Cardiac muscle cell (in vitro differentiated cells and primary cell): ENCODE results near the gene IFI35. TPM values are rescaled to one million over a fixed set of nuclear protein-coding genes. Genes with fewer than 3 reads are reported as not detected.

ENCODE experiments used
- DNase-seq, 2 donors: peaks; one replicate each; pipeline versions ENCODE4 v3.0.0 to v3.0.0-alpha.2; 2010 to 2017; ENCODE audit warnings: low read depth in 1 of 2, low spot score in 1 of 2
- H3K27ac ChIP-seq: fragments of 200-600 bp; sonication (generic); 2 replicates; pipeline ENCODE4 v1.5.1; 2016
- H3K27me3 ChIP-seq: fragments of 200-600 bp; sonication (generic); 2 replicates; pipeline ENCODE4 v1.6.0; 2016; ENCODE audit warnings: control low read depth
- H3K36me3 ChIP-seq: fragments of 200-600 bp; sonication (generic); 2 replicates; pipeline ENCODE4 v1.5.1; 2016; ENCODE audit warnings: control low read depth
- H3K4me1 ChIP-seq: fragments of 200-600 bp; sonication (generic); 2 replicates; pipeline ENCODE4 v1.8.1; 2017; ENCODE audit warnings: low read depth, mild to moderate bottlenecking, mixed run types
- H3K4me3 ChIP-seq: fragments of 200-600 bp; sonication (generic); 2 replicates; pipeline ENCODE4 v1.5.1; 2016; ENCODE audit warnings: mild to moderate bottlenecking
- H3K9me3 ChIP-seq: fragments of 200-600 bp; sonication (generic); 2 replicates; pipeline ENCODE4 v1.5.1; 2017; ENCODE audit warnings: low read depth, mild to moderate bottlenecking, control low read depth
- CTCF ChIP-seq: IDR thresholded peaks from 2 replicates; pipeline ENCODE4 v1.5.1; 2012; ENCODE audit warnings: low read depth, mild to moderate bottlenecking, low read length
- polyA plus RNA-seq: library from polyadenylated mRNA; unstranded; fragments of >200 nt; fragmentation: Nextera tagmentation; extraction: Ambion mirVana; gene quantifications from 2 replicates; pipeline ENCODE4 v1.2.1, GENCODE V29; 2016
- total RNA-seq: library from RNA; depleted of rRNA; stranded (reverse); fragments of >200 nt; gene quantifications from 2 replicates; pipeline ENCODE4 v1.2.3, GENCODE V29; 2016

IFI35 gene
- total and polyA plus RNA-seq, 2 experiments from 2014 or later, result 6.8 to 8.7 TPM

DNA sequence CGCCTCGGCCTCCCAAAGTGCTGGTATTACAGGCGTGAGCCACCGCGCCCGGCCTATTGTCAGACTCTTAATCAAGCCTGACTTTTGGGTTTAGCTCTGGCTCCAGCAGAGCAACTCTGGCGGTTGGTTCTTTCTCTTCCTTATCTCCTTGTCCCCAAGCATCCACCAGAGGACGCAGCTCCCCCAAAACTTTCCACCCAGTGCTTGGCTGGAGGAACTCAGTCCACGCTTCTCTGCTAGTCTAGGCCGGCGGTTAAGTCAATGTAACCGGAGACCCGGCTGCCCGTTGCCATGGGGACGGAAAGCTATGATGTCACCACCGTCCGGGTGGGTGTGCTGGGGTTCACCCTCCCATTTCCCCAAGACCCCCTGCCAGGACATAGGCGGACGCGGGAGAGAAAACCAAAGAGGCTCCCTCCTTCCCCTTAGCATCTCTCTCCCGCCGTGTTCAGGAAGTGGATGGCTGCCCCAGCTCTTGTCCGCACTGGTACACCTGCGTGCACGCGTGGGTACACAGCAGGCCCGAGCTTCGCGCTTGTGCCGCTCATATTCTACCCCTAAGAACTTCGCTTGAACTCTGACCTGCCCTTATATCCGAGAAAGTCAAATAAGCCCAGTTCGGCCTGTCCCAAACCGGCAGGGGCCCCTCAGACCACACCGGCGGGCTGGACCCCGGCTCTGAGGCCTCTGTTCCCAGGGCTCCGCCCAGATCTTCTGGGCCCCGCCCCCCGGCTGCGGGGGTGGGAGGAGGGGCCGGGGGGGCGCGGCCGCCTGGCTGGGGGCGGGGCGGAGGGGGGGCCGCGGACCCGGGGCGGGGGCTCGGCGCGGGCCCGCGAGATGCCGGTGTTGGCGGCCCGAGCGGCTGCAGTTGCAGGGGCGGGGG, 18.1 kb downstream of the IFI35 start, which contains the start of gene RND2:
Gene RND2, plus strand, starts transcription at position 825 of the 883 bp plus-strand sequence. CDS start 117 bp downstream, outside the sequence.
- peak; percentile 81 for TF ChIP-seq CTCF
- Histone ChIP-seq H3K9me3 (no peaks in the 10 kb centered on the region), H3K4me3 (peak within 1 kb of the TSS; percentile 49), H3K4me1 (peaks cover 12% of the 10 kb centered on the region), H3K27ac (peak within 1 kb of the TSS; percentile 75), H3K27me3 (no peaks in the 10 kb centered on the region), H3K36me3 (no peaks in the 10 kb centered on the region)
- DNase-seq, result peak; percentile 95 to 96

GRCh38 chr17:43025290-43025657, 18.7 kb downstream of the IFI35 start:
- H3K27me3 ChIP-seq, result no peaks in the 10 kb centered on the region
- no peaks in the 10 kb centered on the region for H3K9me3 ChIP-seq
- H3K4me1 ChIP-seq, result peaks cover 6% of the 10 kb centered on the region
- no peaks in the 10 kb centered on the region for H3K36me3 ChIP-seq
- no peak overlapping the region for H3K27ac ChIP-seq
- TF ChIP-seq CTCF, result no peak
- no peak for DNase-seq
- peak overlapping the region; percentile 49 for H3K4me3 ChIP-seq

DNA sequence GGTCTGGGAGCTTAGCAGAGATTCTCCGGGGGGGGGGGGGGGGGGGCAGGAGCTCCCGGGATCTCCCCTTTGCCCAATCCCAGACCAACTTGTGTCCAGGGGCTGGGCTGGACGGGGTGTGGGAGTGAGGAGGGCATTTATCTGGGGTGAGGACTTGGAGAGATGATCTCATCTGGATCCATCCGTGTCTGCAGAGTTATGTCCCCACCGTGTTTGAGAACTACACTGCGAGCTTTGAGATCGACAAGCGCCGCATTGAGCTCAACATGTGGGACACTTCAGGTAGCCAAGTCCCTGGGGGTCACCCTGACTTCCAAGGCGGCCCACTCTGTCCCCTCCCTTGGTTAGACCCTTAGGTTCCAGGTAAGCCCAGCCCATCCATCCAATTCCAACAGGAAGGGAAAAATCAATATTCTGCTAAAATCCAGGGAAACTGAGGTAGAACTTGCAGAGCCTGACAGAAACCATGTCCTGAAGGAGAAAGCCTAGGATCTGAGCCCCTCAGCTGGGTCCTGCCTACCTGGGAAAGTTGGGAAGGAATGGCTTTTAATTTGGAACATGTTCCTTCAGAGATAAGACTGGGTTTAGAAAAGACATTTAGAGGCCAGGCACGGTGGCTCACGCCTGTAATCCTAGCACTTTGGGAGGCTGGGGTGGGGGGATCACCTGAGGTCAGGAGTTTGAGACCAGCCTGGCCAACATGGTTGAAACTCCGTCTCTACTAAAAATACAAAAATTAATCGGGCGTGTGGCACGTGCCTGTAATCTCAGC, 19.4 kb downstream of the IFI35 start:
- Histone ChIP-seq H3K27ac (no peak overlapping the region), H3K4me3 (peak overlapping the region; percentile 49), H3K9me3 (no peaks in the 10 kb centered on the region), H3K4me1 (peaks cover 3% of the 10 kb centered on the region), H3K36me3 (no peaks in the 10 kb centered on the region), H3K27me3 (no peaks in the 10 kb centered on the region)
- DNase-seq, result no peak
- TF ChIP-seq CTCF, result no peak

DNA sequence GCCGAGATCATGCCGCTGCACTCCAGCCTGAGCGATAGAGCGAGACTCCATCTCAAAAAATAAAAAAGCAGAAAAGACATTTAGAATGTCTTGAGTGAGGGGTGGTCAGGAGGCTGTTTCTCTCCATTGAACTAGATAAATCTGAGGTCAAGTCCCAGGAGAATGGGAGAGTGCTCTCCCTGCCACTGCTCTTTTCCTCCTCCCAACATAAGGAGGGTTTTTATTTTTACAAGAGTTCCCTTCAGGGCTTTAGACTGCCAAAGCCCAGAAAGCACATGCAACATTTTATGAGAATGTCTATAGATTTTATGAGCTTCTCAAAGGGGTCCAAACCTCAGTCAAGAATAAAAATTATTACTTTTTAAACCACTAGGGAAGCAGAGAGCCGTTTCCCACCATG, 20.0 kb downstream of the IFI35 start:
- no peaks in the 10 kb centered on the region for H3K9me3 ChIP-seq
- peaks cover 3% of the 10 kb centered on the region for H3K4me1 ChIP-seq
- no peaks in the 10 kb centered on the region for H3K36me3 ChIP-seq
- DNase-seq, result no peak
- no peak overlapping the region for H3K4me3 ChIP-seq
- TF ChIP-seq CTCF, result no peak
- no peak overlapping the region for H3K27ac ChIP-seq
- H3K27me3 ChIP-seq, result no peaks in the 10 kb centered on the region

GRCh38 chr17:43027091-43028032, 20.8 kb downstream of the IFI35 start:
- H3K4me3 ChIP-seq, result no peak overlapping the region
- no peak for DNase-seq

More at GRCh38 chr17:43027091-43028032, 20.8 kb downstream of the IFI35 start:
- Histone ChIP-seq H3K4me1 (peaks cover 3% of the 10 kb centered on the region), H3K36me3 (no peaks in the 10 kb centered on the region), H3K27ac (no peak overlapping the region), H3K9me3 (no peaks in the 10 kb centered on the region), H3K27me3 (no peaks in the 10 kb centered on the region)
- no peak for TF ChIP-seq CTCF
